GM21786 (cell line): Measurements from ENCODE around the gene GARNL3.

Experiments
- ATAC-seq: cut with Tn5 transposase; IDR thresholded peaks from one replicate; pipeline ENCODE4 v1.9.1; 2021; ENCODE audit not compliant: unreplicated experiment

The GARNL3 gene

GRCh38 chr9:127264462-127265219 lies at the start of gene GARNL3:
Gene GARNL3 (plus strand): TSS chr9:127264774. CDS start chr9:127264878, 104 bp downstream.
- ATAC-seq = no peak

- no peak for ATAC-seq
Observed at GRCh38 chr9:127215268-127216209, 49.0 kb upstream of the GARNL3 start.

DNA sequence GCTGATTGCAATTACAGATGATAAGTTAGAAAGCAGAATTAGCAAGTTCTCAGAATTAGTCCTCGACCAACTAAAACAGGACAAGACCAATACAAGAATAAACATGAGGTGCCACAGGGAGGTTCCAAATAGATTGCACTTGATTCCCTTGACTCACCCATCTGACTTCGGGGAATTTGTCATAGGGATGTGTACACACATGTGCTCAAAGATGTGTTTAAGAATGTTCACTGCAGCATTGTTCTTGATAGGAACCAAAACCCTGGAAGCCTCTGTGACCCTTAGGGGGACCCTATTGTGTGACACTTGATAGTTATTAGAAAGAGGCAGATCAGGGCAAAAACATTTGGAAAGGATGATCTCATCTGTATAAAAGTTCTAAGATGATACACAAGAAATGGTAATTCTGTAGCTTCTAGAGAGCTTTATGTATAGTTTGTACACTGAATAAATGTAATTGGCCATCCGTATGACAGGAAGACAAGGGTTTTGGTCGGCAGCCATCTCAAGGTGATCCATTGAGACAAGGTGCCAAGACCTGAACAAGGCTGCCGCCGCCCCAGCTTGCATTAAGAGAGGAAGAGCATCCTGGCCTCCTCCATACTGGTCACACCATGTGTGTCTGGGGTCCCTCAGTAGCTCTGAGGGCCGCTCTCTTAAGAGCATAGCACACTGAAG lies 48.2 kb upstream of the GARNL3 start:
- no peak for ATAC-seq

DNA sequence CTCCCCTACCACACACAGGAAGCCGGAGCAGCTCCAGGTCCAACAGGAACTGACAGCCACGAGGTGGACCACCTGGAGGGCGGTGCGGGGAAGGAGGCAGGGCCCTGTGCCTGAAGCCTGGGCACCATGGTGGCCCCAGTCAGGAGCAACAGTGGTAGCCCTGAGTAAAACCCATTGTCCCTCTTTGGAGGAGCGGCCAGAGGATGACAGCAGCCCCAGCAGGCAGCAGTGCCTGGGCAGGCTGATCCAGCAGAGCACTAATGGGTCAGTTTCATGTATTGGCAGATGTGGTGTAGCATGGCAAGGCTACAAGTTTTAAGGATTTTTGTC lies 47.7 kb upstream of the GARNL3 start:
- no peak for ATAC-seq

DNA sequence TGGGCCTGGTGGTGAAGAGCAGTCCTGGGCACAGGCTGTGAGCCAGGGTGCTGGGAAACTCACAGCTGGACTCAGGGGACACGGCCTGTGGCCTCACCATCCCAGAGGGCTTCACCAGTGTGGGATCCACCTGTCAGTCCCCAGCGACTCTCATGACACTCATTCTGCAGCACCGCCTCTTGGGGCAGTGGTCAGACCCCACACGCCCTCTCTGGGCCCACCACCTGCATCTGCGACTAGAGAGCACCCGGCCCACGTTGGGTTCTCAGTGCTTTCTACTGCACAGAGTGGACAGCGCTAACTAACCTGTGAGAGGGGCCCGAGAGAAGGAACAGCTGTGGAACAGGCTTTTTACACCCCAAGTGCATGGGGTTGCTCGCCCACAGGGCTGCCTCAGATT lies 45.8 kb upstream of the GARNL3 start:
- no peak for ATAC-seq

DNA sequence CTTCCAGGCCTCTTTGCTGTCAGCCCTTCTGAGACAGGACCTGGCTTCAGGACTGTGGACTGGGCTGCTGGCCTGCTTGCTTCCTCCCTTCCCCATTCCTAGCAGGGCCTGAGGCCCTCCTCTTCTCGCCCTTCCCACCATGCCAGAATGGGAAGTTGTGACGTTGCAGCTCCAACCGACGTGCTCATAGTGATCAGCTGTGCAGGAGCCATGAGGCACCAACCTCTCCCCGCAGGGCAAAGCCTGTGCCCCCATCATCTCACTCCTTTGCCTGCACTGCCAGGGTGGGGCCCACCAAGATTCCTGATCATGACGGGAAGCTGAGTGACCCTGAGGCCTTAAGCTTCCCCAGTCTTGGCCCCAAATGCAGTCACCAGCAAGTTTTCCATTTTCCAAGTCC lies 45.1 kb upstream of the GARNL3 start:
- ATAC-seq = no peak

GRCh38 chr9:127221695-127222094 lies 42.9 kb upstream of the GARNL3 start:
- ATAC-seq = no peak

DNA sequence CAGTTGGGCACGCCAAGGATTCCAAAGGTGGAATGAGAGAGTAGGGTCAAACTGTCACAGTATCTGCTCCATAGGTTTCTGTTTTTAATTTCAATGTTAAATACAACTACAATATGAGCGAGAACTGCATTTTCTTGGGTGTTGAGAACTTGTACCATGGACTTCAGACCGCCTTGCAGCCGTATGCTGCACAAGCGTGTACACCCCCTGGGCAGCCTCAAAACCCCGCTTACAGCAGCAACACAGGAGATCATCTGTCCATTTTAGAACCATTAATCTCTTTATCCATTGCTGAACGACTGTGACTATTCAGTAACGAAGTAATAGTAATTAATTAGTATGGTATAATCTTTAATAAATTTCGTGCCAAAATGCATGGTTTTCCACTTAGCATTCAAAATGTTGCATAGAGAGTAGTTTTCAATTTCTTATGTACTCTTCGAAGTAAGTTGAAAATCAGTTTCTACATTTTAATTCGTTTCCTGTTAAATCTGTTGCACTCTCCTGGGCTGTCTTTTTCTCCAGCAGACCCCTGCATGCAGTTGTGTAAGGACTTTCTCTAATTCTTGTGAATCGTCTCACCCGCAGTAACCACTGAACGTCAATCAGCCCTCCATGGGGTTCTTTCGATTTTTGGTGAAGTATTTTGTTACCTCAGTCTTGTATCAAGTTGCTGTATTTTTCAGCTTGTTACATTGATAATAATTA lies 42.0 kb upstream of the GARNL3 start:
- ATAC-seq = no peak

DNA sequence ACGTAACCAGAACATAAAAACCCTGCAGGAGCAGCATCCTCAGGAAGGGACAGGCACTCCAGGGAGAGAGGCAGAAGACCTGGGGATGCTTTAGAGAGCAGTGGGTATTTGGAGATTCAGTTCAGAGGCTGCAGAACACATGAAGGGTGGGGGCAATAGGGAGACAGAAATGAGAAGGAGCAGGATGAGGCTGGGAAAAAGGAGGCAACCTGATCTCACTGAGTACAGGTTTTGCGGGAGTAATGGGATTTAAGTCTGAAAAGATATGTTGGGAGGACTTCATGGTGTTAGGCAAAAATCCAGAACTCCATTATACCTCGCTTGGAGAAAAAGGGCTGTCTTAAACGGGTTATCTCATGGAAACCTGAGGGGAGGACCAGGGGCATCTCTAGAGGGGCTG lies 41.3 kb upstream of the GARNL3 start:
- no peak for ATAC-seq

DNA sequence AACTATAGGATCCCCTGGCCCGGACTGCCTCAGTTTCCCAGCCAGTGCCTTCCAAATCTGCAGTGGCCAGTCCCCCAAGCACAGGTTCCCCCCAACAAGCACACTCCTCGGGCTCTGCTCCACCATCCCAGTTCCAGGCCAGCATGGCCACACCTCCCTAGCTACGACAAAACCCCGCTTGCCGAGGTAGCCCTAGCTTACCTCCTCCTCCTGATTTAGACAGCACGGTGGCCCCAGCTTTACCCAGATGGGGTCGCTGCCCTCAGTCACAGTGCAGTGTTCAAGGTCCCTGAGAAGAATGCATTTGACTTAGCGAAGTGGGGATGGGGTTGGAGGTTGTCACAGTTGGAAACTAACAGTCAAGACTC lies 40.8 kb upstream of the GARNL3 start:
- no peak for ATAC-seq

GRCh38 chr9:127224178-127224882 lies 40.2 kb upstream of the GARNL3 start:
- peak; percentile 54 for ATAC-seq

- ATAC-seq = peak; percentile 41
Observed at GRCh38 chr9:127224883-127225739, 39.5 kb upstream of the GARNL3 start.

DNA sequence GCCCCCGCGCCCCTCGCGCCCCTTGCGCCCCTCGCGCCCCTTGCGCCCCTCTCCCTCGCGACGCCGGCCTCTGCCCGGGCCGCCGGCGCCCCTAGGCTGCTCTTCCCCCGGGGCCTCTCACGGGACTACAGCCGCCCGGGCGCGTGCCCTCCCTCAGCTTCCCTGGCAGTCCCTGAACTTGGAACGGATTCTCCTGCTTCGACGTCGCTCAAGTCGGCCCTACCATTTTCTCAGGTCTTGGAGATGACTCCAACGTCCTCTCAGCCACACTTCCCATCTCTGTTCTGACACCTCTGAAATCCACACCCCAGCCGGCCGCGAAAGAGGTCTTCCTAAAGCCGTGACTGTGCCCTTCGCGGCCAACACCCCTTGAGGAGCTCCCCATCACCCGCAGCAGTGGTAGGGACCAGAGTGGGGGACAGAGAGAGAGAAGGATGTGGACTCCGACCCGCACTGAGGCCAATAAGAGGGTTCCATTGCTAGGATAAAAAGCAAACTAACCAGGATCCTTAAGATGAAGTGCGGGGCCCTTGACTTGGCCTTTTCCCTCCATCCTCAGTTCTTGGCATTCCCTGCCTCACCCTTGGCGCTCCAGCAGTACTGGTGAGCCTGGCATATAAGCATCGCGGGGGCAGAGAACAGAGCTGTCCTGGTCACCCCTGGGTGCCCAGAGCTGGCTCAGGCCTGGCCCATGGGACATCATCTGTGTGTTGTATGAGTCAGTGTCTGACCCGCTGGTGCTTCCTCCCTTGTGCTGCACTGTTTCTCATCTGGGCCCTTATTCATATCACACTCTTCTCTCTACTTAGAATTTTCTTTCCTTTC lies 38.6 kb upstream of the GARNL3 start:
- ATAC-seq = no peak

- ATAC-seq = no peak
Observed at GRCh38 chr9:127229691-127230417, 34.7 kb upstream of the GARNL3 start.

DNA sequence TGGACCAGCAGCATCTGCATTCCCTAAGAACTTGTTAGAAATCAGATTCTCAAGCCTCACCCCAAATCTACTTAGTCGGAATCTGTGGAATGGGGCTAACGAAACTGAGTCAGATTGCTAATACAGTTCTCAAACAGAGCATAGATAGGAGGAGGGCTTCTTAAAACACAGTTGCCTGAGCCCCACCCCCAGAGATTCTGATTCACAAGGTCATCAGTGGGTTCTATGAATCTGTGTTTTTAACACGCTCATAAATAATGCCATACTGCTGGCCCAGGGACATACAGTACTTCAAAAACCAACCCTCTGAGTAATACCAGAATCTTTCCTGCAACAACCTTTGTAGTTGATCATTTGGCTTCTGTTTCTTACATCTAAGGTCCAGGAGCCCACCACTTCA lies 32.9 kb upstream of the GARNL3 start:
- ATAC-seq = no peak

- ATAC-seq = no peak
Observed at GRCh38 chr9:127232833-127233549, 31.6 kb upstream of the GARNL3 start.

DNA sequence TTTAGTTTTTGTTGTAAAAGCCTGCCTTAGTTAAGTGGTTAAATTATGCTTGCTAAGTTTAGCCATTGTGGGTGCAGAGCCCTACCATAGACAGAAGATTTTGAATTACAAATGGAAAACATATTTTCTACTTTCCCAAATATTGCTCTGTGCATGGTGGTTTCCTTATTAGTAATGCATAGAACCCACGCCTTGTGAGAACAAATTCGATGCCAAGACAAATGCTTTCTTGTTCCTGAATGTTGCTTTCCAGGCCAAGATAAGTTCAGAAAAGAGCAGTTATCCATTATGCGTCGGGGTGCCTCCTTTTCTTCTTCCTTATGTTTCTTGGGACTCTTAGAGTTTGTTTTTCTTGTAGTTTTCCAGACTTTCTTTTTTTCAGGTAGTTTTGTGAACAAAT lies 31.0 kb upstream of the GARNL3 start:
- no peak for ATAC-seq
